Thyroid gland (tissue), 4 donors: ENCODE data around the gene PITPNC1. TPM values are rescaled to one million over a fixed set of nuclear protein-coding genes. Genes with fewer than 3 reads are reported as not detected.

ENCODE experiments used
- DNase-seq, 2 donors: peaks; one replicate each; pipeline ENCODE4 v3.0.0-alpha.2; 2019
- H3K27ac ChIP-seq, 3 donors: fragments of 200-600 bp; sonication (generic); 1 replicate in 2 of 3; 2 replicates in 1 of 3; pipeline ENCODE4 v1.5.1; 2016 to 2019; ENCODE audit warnings: mild to moderate bottlenecking in 1 of 3, moderate library complexity in 1 of 3
- H3K27me3 ChIP-seq: fragments of 200-600 bp; sonication (generic); one replicate; pipeline ENCODE4 v1.5.1; 2019
- H3K36me3 ChIP-seq, 2 donors: fragments of 200-600 bp; sonication (generic); one replicate each; pipeline ENCODE4 v1.5.1; 2016 to 2019
- H3K4me1 ChIP-seq, 2 donors: fragments of 200-600 bp; sonication (generic); one replicate each; pipeline ENCODE4 v1.5.1; 2017 to 2019
- H3K4me3 ChIP-seq, 3 donors: fragments of 200-600 bp; sonication (generic); replicated peaks in 1 of 3; 1 replicate in 2 of 3; 2 replicates in 1 of 3; pipeline ENCODE4 v1.5.1; 2016; ENCODE audit warnings: mild to moderate bottlenecking in 1 of 3
- H3K9me3 ChIP-seq: fragments of 200-600 bp; sonication (generic); one replicate; pipeline ENCODE4 v1.5.1; 2017
- CTCF ChIP-seq, 6 experiments: fragments of 200-600 bp in 3 of 6; fragments of 450-650 bp in 3 of 6; sonication (generic) in 3 of 6; IDR thresholded peaks; one replicate each; pipeline ENCODE4 v1.5.1; 2016 to 2019; ENCODE audit warnings: antibody characterized with exemption in 6 of 6, mild to moderate bottlenecking in 2 of 6, inconsistent platforms in 1 of 6, moderate library complexity in 1 of 6
- POLR2A ChIP-seq, 2 donors: fragments of 450-650 bp; IDR thresholded peaks; one replicate each; pipeline ENCODE4 v1.6.1; 2017; ENCODE audit warnings: antibody characterized with exemption in 2 of 2, mild to moderate bottlenecking in 2 of 2, moderate library complexity in 1 of 2
- WGBS, 2 donors: methylation state at CpG; one replicate each; pipeline ENCODE4 v1.1.5; 2017; 5-methylcytosine and 5-hydroxymethylcytosine counted together
- intact Hi-C: fragments of 100-400 bp; cut with DNase I; formaldehyde crosslinking; loops from one replicate; pipeline ENCODE4 v1.15.1; 2023
- total RNA-seq, 4 donors: library from RNA; depleted of rRNA; stranded (reverse); fragments of >200 nt; gene quantifications; one replicate each; pipeline ENCODE4 v1.2.3, GENCODE V29; 2016

The PITPNC1 gene
- total RNA-seq, 4 donors from 2014 or later = 3.6 to 14.2 (median 7.3) TPM

- H3K27me3 ChIP-seq = no peaks in the 10 kb centered on the region
- H3K9me3 ChIP-seq = no peaks in the 10 kb centered on the region
- H3K4me1 ChIP-seq = peaks cover 0 to 27% of the 10 kb centered on the region in 2 donors
- H3K27ac ChIP-seq = no peak overlapping the region
- H3K36me3 ChIP-seq = no peaks in the 10 kb centered on the region
- WGBS, 2 donors = 79 to 95% methylated on average over 3 of the region's 3 CpGs
- no peak overlapping the region for H3K4me3 ChIP-seq
- no peak for DNase-seq
- intact Hi-C loops = no loop called here
- no peak for TF ChIP-seq POLR2A (IDR thresholded peaks at IDR 0.05)
- TF ChIP-seq CTCF (IDR thresholded peaks at IDR 0.05) = no peak
Observed at GRCh38 chr17:67482764-67483163, 105.7 kb downstream of the PITPNC1 start.

- intact Hi-C loops = no loop called here
- H3K9me3 ChIP-seq = no peaks in the 10 kb centered on the region
- DNase-seq = no peak
- H3K4me3 ChIP-seq = no peak overlapping the region
- no peak overlapping the region for H3K27ac ChIP-seq
- WGBS, 2 donors = 91 to 94% methylated on average over 4 of the region's 4 CpGs
- no peaks in the 10 kb centered on the region for H3K36me3 ChIP-seq
- H3K27me3 ChIP-seq = no peaks in the 10 kb centered on the region
- no peak for TF ChIP-seq POLR2A (IDR thresholded peaks at IDR 0.05)
- TF ChIP-seq CTCF (IDR thresholded peaks at IDR 0.05) = no peak
- H3K4me1 ChIP-seq = peaks cover 0 to 12% of the 10 kb centered on the region in 2 donors
Observed at GRCh38 chr17:67484261-67484660, 107.2 kb downstream of the PITPNC1 start.

- H3K27me3 ChIP-seq = no peaks in the 10 kb centered on the region
- H3K4me1 ChIP-seq = peaks cover 4 to 18% of the 10 kb centered on the region in 2 donors
- 91 to 95% methylated on average over 7 of the region's 7 CpGs for WGBS, 2 donors
Observed at GRCh38 chr17:67485666-67486065, 108.6 kb downstream of the PITPNC1 start.

GRCh38 chr17:67487506-67487905 lies 110.4 kb downstream of the PITPNC1 start:
- TF ChIP-seq POLR2A (IDR thresholded peaks at IDR 0.05) (no peak), CTCF (IDR thresholded peaks at IDR 0.05) (no peak)
- Histone ChIP-seq H3K4me1 (peaks cover 14 to 33% of the 10 kb centered on the region in 2 donors), H3K27me3 (no peaks in the 10 kb centered on the region), H3K9me3 (no peaks in the 10 kb centered on the region), H3K36me3 (no peaks in the 10 kb centered on the region), H3K4me3 (no peak overlapping the region), H3K27ac (peak overlapping the region in 2 of 3 donors; percentile 21 to 42)
- no peak for DNase-seq
- intact Hi-C loops = no loop called here
- WGBS, 2 donors = 85% methylated on average over 7 of the region's 7 CpGs

More at GRCh38 chr17:67485666-67486065, 108.6 kb downstream of the PITPNC1 start:
- TF ChIP-seq CTCF (IDR thresholded peaks at IDR 0.05) (no peak), POLR2A (IDR thresholded peaks at IDR 0.05) (no peak)
- intact Hi-C loops = no loop called here
- Histone ChIP-seq H3K36me3 (no peaks in the 10 kb centered on the region), H3K9me3 (no peaks in the 10 kb centered on the region), H3K4me3 (no peak overlapping the region), H3K27ac (no peak overlapping the region)
- DNase-seq = no peak

GRCh38 chr17:67488161-67488560 lies 111.1 kb downstream of the PITPNC1 start:
- WGBS, 2 donors = 71 to 73% methylated on average over 12 of the region's 12 CpGs
- no peak for TF ChIP-seq POLR2A (IDR thresholded peaks at IDR 0.05)
- no peak for TF ChIP-seq CTCF (IDR thresholded peaks at IDR 0.05)
- peaks cover 14 to 36% of the 10 kb centered on the region in 2 donors for H3K4me1 ChIP-seq
- DNase-seq = no peak
- H3K4me3 ChIP-seq = no peak overlapping the region
- no peaks in the 10 kb centered on the region for H3K36me3 ChIP-seq
- H3K27ac ChIP-seq = peak overlapping the region in 2 of 3 donors; percentile 25 to 42
- H3K27me3 ChIP-seq = no peaks in the 10 kb centered on the region
- no peaks in the 10 kb centered on the region for H3K9me3 ChIP-seq
- intact Hi-C loops = no loop called here
